ENCODE results near the gene ITM2B.

Gene ITM2B

DNA sequence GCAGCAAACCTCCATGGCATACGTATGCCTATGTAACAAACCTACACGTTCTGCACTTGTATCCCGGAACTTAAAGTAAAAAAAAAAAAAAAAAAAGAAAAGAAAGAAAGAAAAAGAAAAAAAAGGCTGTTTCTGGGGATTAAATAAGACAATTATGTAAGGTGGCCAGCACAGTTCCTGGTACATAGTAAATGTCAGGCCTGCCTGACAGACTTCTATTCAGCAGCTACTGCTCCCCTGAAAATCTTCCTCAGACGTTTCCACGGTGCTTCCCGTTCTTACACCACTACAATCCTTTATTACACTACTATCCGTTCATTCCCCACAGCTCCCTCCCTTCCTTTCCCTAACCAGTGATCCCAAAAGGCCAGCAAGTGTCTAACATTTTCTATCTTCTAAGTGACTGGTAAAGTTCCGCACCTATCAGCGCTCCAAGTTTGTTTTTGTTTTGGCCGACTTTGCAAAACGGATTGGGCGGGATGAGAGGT is 69.9 kb downstream of the ITM2B start:
- no peak for FAIRE-seq

GRCh38 chr13:48303359-48304142 is 70.5 kb downstream of the ITM2B start, which contains the start of gene RB1:
Gene RB1, plus strand, starts transcription at chr13:48303751. Its CDS starts 162 bp downstream, at chr13:48303913.
- FAIRE-seq (peak; percentile 92), DNase-seq (ENCODE audit: insufficient read length, low spot score) (peak; percentile 66)

More for the DNA sequence above, 69.9 kb downstream of the ITM2B start:
- DNase-seq (ENCODE audit: insufficient read length, low spot score): no peak

GRCh38 chr13:48304143-48304876 is 71.3 kb downstream of the ITM2B start:
- FAIRE-seq: peak; percentile 99
- DNase-seq (ENCODE audit: insufficient read length, low spot score): peak; percentile 66

GRCh38 chr13:48311223-48311622 is 78.2 kb downstream of the ITM2B start:
- DNase-seq (ENCODE audit: insufficient read length, low spot score): no peak
- peak; percentile 14 for FAIRE-seq

DNA sequence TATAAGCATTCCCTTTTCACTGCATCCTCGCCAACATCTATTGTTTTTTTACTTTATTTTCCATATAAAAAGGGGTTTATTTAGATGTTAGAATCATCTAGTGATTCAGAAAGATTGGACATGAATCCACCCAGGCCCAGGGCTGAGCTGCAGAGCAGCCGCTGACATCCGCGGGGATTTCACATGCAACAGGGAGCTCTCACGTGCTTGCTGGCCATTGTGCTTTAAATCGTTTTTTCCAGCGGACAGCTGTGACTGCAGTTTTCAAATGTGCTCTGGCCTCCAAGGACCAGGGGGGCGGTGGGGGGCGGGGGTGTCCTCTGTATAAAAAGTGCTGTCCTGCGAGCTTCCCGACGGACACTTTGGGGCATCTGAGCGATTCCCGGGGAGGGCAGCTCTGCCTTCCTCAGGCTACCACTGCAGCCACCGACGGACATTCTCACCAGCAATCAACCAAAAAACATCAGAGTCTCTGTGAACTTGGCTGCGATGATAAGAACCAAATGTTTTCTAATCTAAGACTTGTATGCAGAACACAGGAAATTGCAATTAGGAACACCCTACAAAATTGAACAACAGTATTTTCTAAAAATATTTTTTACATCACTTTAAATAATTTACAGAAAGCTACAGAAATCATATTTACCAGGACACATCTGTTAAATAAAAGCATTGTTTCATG is 83.1 kb downstream of the ITM2B start:
- FAIRE-seq: no peak
- no peak for DNase-seq (ENCODE audit: insufficient read length, low spot score)

GRCh38 chr13:48316826-48317510 is 84.0 kb downstream of the ITM2B start:
- FAIRE-seq: no peak
- no peak for DNase-seq (ENCODE audit: insufficient read length, low spot score)

- DNase-seq (ENCODE audit: insufficient read length, low spot score) (no peak), FAIRE-seq (peak; percentile 23)
These were observed 84.7 kb downstream of the ITM2B start for GRCh38 chr13:48317511-48318376.

DNA sequence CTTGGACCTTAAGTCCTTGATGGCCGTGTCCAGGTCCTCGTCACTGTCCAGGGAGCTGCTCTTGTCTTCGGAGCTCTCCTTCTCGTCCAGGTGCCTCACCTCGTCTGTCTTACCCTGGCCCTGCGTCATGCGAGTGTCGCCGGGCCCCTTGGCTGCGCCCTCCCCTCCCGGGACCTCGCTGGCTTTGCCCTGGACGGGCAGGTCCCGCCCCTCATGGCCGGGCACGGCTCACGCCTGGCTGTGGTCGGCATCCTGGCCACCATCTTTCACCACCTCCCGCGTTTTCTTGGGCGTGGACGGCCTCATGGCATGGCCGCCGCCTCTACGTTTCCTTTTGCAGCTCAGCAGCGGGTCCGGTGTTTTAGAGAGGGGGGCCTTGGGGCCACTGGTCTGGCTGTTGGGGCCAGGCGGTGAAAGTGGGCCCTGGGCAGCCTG is 85.4 kb downstream of the ITM2B start:
- FAIRE-seq: no peak
- DNase-seq (ENCODE audit: insufficient read length, low spot score): no peak

- DNase-seq (ENCODE audit: insufficient read length, low spot score) (no peak), FAIRE-seq (peak; percentile 42)
These were observed 86.0 kb downstream of the ITM2B start for GRCh38 chr13:48318821-48319511.
